Middle frontal gyrus (tissue), 1 donor: ENCODE results near the gene LVRN.
"Not testable (repeated sequence)": the region's sequence is repeated elsewhere in the genome, so short reads cannot be mapped to it uniquely, and the experiment has no call there.

Experiments
- DNase-seq: peaks from one replicate; pipeline ENCODE4 v3.0.0-alpha.2; 2015; ENCODE audit warnings: low spot score; ENCODE audit errors: extremely low spot score

The LVRN gene

GRCh38 chr5:115962239-115962564, at the start of gene LVRN:
TSS of gene LVRN (plus strand) at chr5:115962475. CDS start at chr5:115962618, 143 bp downstream.
- no peak for DNase-seq

- DNase-seq, result not testable (repeated sequence)
These were observed 48.5 kb upstream of the LVRN start for GRCh38 chr5:115913623-115914400.

- no peak for DNase-seq
These were observed 42.0 kb upstream of the LVRN start for GRCh38 chr5:115920171-115920725.

- DNase-seq, result not testable (repeated sequence)
These were observed 33.5 kb upstream of the LVRN start for GRCh38 chr5:115928578-115929407.

- not testable (repeated sequence) for DNase-seq
These were observed 32.1 kb upstream of the LVRN start for GRCh38 chr5:115930171-115930570.

GRCh38 chr5:115930630-115931337, 31.5 kb upstream of the LVRN start:
- DNase-seq, result no peak

GRCh38 chr5:115932991-115933390, 29.3 kb upstream of the LVRN start:
- no peak for DNase-seq

- DNase-seq, result no peak
These were observed 27.8 kb upstream of the LVRN start for GRCh38 chr5:115934388-115934974.

GRCh38 chr5:115936031-115936430, 26.2 kb upstream of the LVRN start:
- no peak for DNase-seq

- DNase-seq, result no peak
These were observed 23.2 kb upstream of the LVRN start for GRCh38 chr5:115939059-115939458.

- no peak for DNase-seq
These were observed 22.0 kb upstream of the LVRN start for GRCh38 chr5:115940080-115940810.

GRCh38 chr5:115941051-115941675, 21.1 kb upstream of the LVRN start:
- DNase-seq, result no peak

GRCh38 chr5:115944501-115944900, 17.8 kb upstream of the LVRN start:
- DNase-seq, result no peak

- DNase-seq, result no peak
These were observed 15.6 kb upstream of the LVRN start for GRCh38 chr5:115946655-115947054.

- no peak for DNase-seq
These were observed 15.0 kb upstream of the LVRN start for GRCh38 chr5:115947260-115947659.

GRCh38 chr5:115948091-115948534, 14.2 kb upstream of the LVRN start:
- DNase-seq, result no peak

GRCh38 chr5:115949096-115949495, 13.2 kb upstream of the LVRN start:
- DNase-seq, result no peak

- no peak for DNase-seq
These were observed 9.7 kb upstream of the LVRN start for GRCh38 chr5:115952588-115952987.

GRCh38 chr5:115954144-115954543, 8.1 kb upstream of the LVRN start:
- no peak for DNase-seq

GRCh38 chr5:115956957-115957356, 5.3 kb upstream of the LVRN start:
- DNase-seq, result no peak
